SU-DHL-6 (cell line): ENCODE data around the gene SLC6A7.
"Not testable (repeated sequence)": the region's sequence is repeated elsewhere in the genome, so short reads cannot be mapped to it uniquely, and the experiment has no call there.

Source experiments
- H2AFZ ChIP-seq: fragments of 200-600 bp; sonication (generic); 2 replicates; pipeline ENCODE4 v1.6.1; 2014; ENCODE audit warnings: low read depth, mild to moderate bottlenecking, moderate library complexity, mixed read lengths, antibody characterized with exemption, low read length; ENCODE audit not compliant: severe bottlenecking
- H3F3A ChIP-seq: fragments of 200-600 bp; shearing (Covaris generic); 2 replicates; pipeline ENCODE4 v1.6.0; 2016; ENCODE audit warnings: antibody characterized with exemption, mild to moderate bottlenecking; ENCODE audit not compliant: insufficient read depth
- H3K27ac ChIP-seq: fragments of 200-600 bp; sonication (generic); 2 replicates; pipeline ENCODE4 v1.5.1; 2016; ENCODE audit warnings: low read depth, mild to moderate bottlenecking, low read length, moderate library complexity, mixed read lengths
- H3K27me3 ChIP-seq: fragments of 200-600 bp; sonication (generic), shearing (Covaris generic); 2 replicates; pipeline ENCODE4 v1.6.0; 2014; ENCODE audit warnings: mild to moderate bottlenecking, low read length
- H3K36me3 ChIP-seq: fragments of 200-600 bp; sonication (generic); 2 replicates; pipeline ENCODE4 v1.6.1; 2014; ENCODE audit warnings: mild to moderate bottlenecking, low read length, mixed read lengths
- H3K4me2 ChIP-seq: fragments of 300-600, 200-600 bp; shearing (Covaris generic), sonication (generic); 2 replicates; pipeline ENCODE4 v1.6.0; 2014; ENCODE audit warnings: low read length, low read depth, mild to moderate bottlenecking; ENCODE audit not compliant: poor library complexity, severe bottlenecking
- H3K4me3 ChIP-seq: fragments of 200-600 bp; sonication (generic); 2 replicates; pipeline ENCODE4 v1.5.1; 2014; ENCODE audit warnings: antibody characterized with exemption, low read length, mild to moderate bottlenecking, mixed read lengths; ENCODE audit not compliant: insufficient read depth, poor library complexity, severe bottlenecking
- H3K79me2 ChIP-seq: fragments of 200-600 bp; sonication (generic); 2 replicates; pipeline ENCODE4 v1.6.1; 2014; ENCODE audit warnings: mild to moderate bottlenecking, low read length, moderate library complexity; ENCODE audit not compliant: insufficient read depth
- H3K9ac ChIP-seq: fragments of 200-600 bp; sonication (generic); 2 replicates; pipeline ENCODE4 v1.7.0; 2014; ENCODE audit warnings: mild to moderate bottlenecking, low read length
- H3K9me2 ChIP-seq: fragments of 200-600 bp; sonication (generic); replicated peaks from 2 replicates; pipeline ENCODE4 v1.6.1; 2014; ENCODE audit warnings: low read length; ENCODE audit not compliant: insufficient read depth
- H3K9me3 ChIP-seq: fragments of 200-600 bp; sonication (generic); 2 replicates; pipeline ENCODE4 v1.6.1; 2014; ENCODE audit warnings: low read length, mixed read lengths; ENCODE audit not compliant: insufficient read depth
- H4K20me1 ChIP-seq: fragments of 200-600 bp; sonication (generic); 2 replicates; pipeline ENCODE4 v1.6.1; 2014; ENCODE audit warnings: low read depth, mild to moderate bottlenecking, antibody characterized with exemption, low read length, moderate library complexity, mixed read lengths
- CTCF ChIP-seq: fragments of 200-600 bp; sonication (generic); IDR thresholded peaks from one replicate; pipeline ENCODE4 v1.5.1; 2017; ENCODE audit warnings: antibody characterized with exemption, mild to moderate bottlenecking, low read length, moderate library complexity; ENCODE audit not compliant: insufficient read depth, poor library complexity, severe bottlenecking
- EZH2phosphoT487 ChIP-seq: fragments of 200-600 bp; sonication (generic), shearing (Covaris generic); conservative IDR thresholded peaks from 2 replicates; pipeline ENCODE4 v1.6.1; 2018; ENCODE audit warnings: mild to moderate bottlenecking, antibody characterized with exemption, low read length, moderate library complexity, mixed read lengths

Gene SLC6A7

DNA sequence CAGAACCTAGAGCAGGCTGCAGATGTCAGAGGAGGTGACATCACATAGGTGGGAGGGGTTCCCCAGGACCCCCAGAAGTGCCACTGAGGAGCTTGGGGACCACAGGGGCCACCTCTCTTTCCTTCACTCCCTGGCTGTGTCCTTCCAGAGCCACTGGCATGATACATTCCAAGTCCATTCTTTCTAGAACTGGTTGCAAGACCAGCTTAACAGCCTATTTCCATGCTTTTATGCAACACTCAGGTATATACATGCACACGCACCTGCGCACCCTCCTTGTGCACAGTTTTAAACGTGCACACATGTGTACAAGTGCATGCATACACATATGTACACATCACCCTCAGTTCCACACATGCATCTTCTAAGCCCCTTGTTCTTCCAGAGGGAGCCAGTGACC lies 39.7 kb downstream of the SLC6A7 start:
- Histone ChIP-seq H3K79me2 (no peaks in the 10 kb centered on the region), H3K9me2 (no peaks in the 10 kb centered on the region), H3K27ac (no peak overlapping the region), H2AFZ (no peak overlapping the region), H4K20me1 (no peaks in the 10 kb centered on the region), H3K4me2 (no peak overlapping the region), H3F3A (no peaks in the 10 kb centered on the region), H3K4me3 (no peak overlapping the region), H3K9ac (no peak overlapping the region), H3K9me3 (no peaks in the 10 kb centered on the region), H3K36me3 (no peaks in the 10 kb centered on the region), H3K27me3 (no peaks in the 10 kb centered on the region)
- TF ChIP-seq CTCF (no peak), EZH2phosphoT487 (no peak)

- H3K79me2 ChIP-seq = no peaks in the 10 kb centered on the region
- H4K20me1 ChIP-seq = no peaks in the 10 kb centered on the region
- H3K4me3 ChIP-seq = no peak overlapping the region
- no peaks in the 10 kb centered on the region for H3K9me2 ChIP-seq
- H3K27ac ChIP-seq = no peak overlapping the region
- no peaks in the 10 kb centered on the region for H3K27me3 ChIP-seq
- no peaks in the 10 kb centered on the region for H3K9me3 ChIP-seq
- no peaks in the 10 kb centered on the region for H3K36me3 ChIP-seq
- no peak overlapping the region for H3K4me2 ChIP-seq
- TF ChIP-seq EZH2phosphoT487 (no peak), CTCF (no peak)
- no peak overlapping the region for H2AFZ ChIP-seq
- no peak overlapping the region for H3K9ac ChIP-seq
- H3F3A ChIP-seq = no peaks in the 10 kb centered on the region
These were observed 41.0 kb downstream of the SLC6A7 start for GRCh38 chr5:150230842-150231241.

- H2AFZ ChIP-seq, H3K9me3 ChIP-seq, H3K36me3 ChIP-seq, H3K4me3 ChIP-seq, H3K27me3 ChIP-seq, H3K9me2 ChIP-seq, H4K20me1 ChIP-seq, H3K79me2 ChIP-seq, H3K4me2 ChIP-seq, H3K9ac ChIP-seq, H3F3A ChIP-seq, H3K27ac ChIP-seq: not testable (repeated sequence)
These were observed 43.8 kb downstream of the SLC6A7 start for GRCh38 chr5:150233706-150234105.

DNA sequence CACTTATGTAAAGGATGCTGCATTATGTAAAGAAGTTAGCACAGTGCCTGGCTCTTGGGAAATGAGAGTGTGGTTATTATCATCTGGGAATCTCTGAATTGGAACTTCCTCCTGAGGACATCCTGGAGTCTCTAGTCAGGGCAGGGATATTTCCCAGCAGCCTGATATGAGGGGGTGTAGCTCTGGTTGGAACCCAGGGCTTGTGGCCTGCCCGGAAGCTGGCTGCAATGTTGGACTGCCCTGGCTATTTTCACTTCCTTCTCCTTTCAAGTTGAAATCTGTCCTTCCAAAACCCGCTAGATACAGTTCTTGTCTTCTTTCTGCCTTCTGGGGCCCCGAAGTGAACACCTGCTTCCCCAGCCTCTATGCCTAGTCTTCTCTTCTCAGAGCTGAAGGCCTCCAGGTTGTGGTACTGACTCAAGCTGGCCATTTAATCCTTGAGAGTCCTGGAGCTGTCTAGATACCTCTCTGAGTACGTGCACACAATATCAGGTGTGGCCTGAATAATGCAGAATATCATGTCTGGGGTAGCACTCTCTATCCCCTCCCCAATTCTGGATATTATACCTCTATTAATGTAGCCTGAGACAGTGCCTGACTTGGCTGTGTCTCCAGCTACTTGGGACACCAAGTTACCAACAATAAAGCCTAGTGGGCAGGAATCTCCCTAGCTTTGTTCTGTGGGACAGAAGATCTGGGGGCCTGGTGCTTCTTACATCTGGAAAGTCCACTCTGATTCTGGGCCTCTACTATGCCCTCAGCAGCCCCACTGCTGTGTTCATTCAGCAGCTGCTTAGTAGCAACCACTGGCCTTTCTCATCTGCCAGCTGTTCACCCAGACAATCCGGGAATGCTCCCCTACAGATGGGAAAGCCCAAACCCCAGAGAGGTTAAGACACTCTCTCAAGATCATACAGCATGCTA lies 45.0 kb downstream of the SLC6A7 start:
- no peaks in the 10 kb centered on the region for H3K9me2 ChIP-seq
- no peaks in the 10 kb centered on the region for H3K79me2 ChIP-seq
- no peaks in the 10 kb centered on the region for H3K36me3 ChIP-seq
- H3K27ac ChIP-seq = no peak overlapping the region
- H3K4me2 ChIP-seq = no peak overlapping the region
- no peak overlapping the region for H3K4me3 ChIP-seq
- H3K9me3 ChIP-seq = no peaks in the 10 kb centered on the region
- H4K20me1 ChIP-seq = no peaks in the 10 kb centered on the region
- no peak overlapping the region for H3K9ac ChIP-seq
- H3K27me3 ChIP-seq = no peaks in the 10 kb centered on the region
- no peaks in the 10 kb centered on the region for H3F3A ChIP-seq
- no peak for TF ChIP-seq CTCF
- TF ChIP-seq EZH2phosphoT487 = no peak
- H2AFZ ChIP-seq = no peak overlapping the region
